PC-9 (cell line): ENCODE data around the gene FARP1. TPM values are rescaled to one million over a fixed set of nuclear protein-coding genes. Genes with fewer than 3 reads are reported as not detected.

ENCODE experiments used
- BruUV-seq: library from RNA; stranded (reverse); fragments of 400-500 nt; replicated peaks from 2 replicates; lab custom pipeline; 2021; lab: Mats Ljungman, UMichigan
- CTCF ChIA-PET: fragments of 300-600 bp; sonication (Branson Sonifier 250); formaldehyde crosslinking; loops from one replicate; lab custom pipeline; 2022; ENCODE audit warnings: antibody characterized with exemption; lab: Charles Lee
- POLR2A ChIA-PET: fragments of 300-600 bp; sonication (Branson Sonifier 250); formaldehyde crosslinking; loops from one replicate; lab custom pipeline; 2022; ENCODE audit warnings: antibody characterized with exemption; ENCODE audit not compliant: unreplicated experiment; lab: Charles Lee
- DNase-seq, 2 experiments: peaks; one replicate each; pipeline versions ENCODE4 v3.0.0 to v3.0.0-alpha.2; 2015 to 2022; ENCODE audit warnings: mixed read lengths in 1 of 2
- H2AFZ ChIP-seq: fragments of 200-600 bp; sonication (generic); 2 replicates; pipeline ENCODE4 v1.8.1; 2017; ENCODE audit warnings: antibody characterized with exemption
- H3F3A ChIP-seq: fragments of 200-600 bp; sonication (generic); 2 replicates; pipeline ENCODE4 v1.8.1; 2017; ENCODE audit warnings: antibody characterized with exemption, mild to moderate bottlenecking, low read depth; ENCODE audit not compliant: insufficient read depth
- H3K27ac ChIP-seq: fragments of 200-600 bp; sonication (generic); 2 replicates; pipeline ENCODE4 v1.6.1; 2016; ENCODE audit warnings: mixed run types
- H3K27me3 ChIP-seq: fragments of 200-600 bp; sonication (generic); 2 replicates; pipeline ENCODE4 v1.6.1; 2016; ENCODE audit warnings: low read depth, mixed run types; ENCODE audit not compliant: insufficient read depth
- H3K36me3 ChIP-seq: fragments of 200-600 bp; sonication (generic); 2 replicates; pipeline ENCODE4 v1.6.1; 2016; ENCODE audit warnings: low read depth, mixed run types
- H3K4me1 ChIP-seq: fragments of 200-600 bp; sonication (generic); replicated peaks from 2 replicates; pipeline ENCODE4 v1.6.1; 2016; ENCODE audit warnings: mixed run types; ENCODE audit not compliant: insufficient read depth
- H3K4me2 ChIP-seq: fragments of 200-600 bp; sonication (generic); 2 replicates; pipeline ENCODE4 v1.6.1; 2017; ENCODE audit warnings: mixed run types
- H3K4me3 ChIP-seq: fragments of 200-600 bp; sonication (generic); 2 replicates; pipeline ENCODE4 v1.6.1; 2016; ENCODE audit warnings: mixed run types
- H3K79me2 ChIP-seq: fragments of 200-600 bp; sonication (generic); 2 replicates; pipeline ENCODE4 v1.6.1; 2017; ENCODE audit warnings: low read depth, mixed run types
- H3K9me2 ChIP-seq: fragments of 200-600 bp; sonication (generic); 2 replicates; pipeline ENCODE4 v1.8.1; 2017; ENCODE audit warnings: mild to moderate bottlenecking; ENCODE audit not compliant: insufficient read depth
- H3K9me3 ChIP-seq: fragments of 200-600 bp; sonication (generic); 2 replicates; pipeline ENCODE4 v1.8.1; 2016; ENCODE audit warnings: low read depth; ENCODE audit not compliant: insufficient read depth
- H4K20me1 ChIP-seq: fragments of 200-600 bp; sonication (generic); 2 replicates; pipeline ENCODE4 v1.8.1; 2017; ENCODE audit not compliant: insufficient read depth
- EZH2 ChIP-seq: fragments of 200-600 bp; sonication (generic); IDR thresholded peaks from 2 replicates; pipeline ENCODE4 v1.8.0; 2017; ENCODE audit warnings: antibody characterized with exemption, low read depth
- intact Hi-C: fragments of 100-400 bp; cut with micrococcal nuclease; formaldehyde crosslinking; loops from one replicate; pipeline ENCODE4 v1.10.0; 2022; ENCODE audit not compliant: unreplicated experiment
- total RNA-seq: library from RNA; stranded (reverse); gene quantifications from 2 replicates; pipeline ENCODE4 v1.2.3, GENCODE V29; 2021
- TF ChIP-seq, protein P1 (sequence below): fragments of 200-600 bp; sonication (generic); conservative IDR thresholded peaks from 2 replicates; pipeline ENCODE4 v1.6.1; 2017; ENCODE audit warnings: mixed run types, antibody characterized with exemption, mild to moderate bottlenecking, moderate library complexity

FARP1 gene
- total RNA-seq, 1 experiment from 2014 or later, result 62.1 TPM

DNA sequence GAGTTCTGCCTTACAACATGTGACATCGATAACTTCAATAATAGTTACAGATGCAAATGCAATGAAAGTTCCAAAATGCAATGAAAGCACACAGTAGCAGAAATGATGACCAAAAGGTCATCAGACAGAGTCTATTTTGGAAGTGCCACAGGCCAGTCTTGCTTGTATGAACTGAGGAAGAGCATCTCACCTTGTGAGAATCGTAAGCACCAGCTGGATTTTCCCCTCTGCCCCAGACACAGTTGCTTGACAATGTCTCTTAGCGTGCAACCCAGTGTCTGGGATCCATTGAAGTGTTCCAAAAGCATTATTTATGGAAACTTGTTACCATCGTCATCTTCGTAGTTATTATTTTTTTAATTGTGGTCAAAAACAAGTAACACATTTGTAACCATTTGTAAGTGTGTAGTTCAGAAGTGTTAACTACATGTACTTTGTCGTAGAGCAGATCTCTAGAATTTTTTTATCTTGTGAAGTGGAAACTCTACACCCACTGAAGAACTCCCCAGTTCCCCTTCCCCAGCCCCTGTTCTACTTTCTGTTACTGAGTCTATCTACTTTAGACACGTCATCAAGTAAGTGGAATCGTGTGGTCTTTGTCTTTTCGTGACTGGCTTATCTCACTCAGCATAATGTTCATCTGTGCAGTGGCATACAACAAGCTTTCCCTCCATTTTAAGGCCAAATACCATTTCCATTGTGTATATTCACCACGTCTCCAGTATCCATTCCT, 204.2 kb downstream of the FARP1 start:
- TF ChIP-seq, protein P1, sequence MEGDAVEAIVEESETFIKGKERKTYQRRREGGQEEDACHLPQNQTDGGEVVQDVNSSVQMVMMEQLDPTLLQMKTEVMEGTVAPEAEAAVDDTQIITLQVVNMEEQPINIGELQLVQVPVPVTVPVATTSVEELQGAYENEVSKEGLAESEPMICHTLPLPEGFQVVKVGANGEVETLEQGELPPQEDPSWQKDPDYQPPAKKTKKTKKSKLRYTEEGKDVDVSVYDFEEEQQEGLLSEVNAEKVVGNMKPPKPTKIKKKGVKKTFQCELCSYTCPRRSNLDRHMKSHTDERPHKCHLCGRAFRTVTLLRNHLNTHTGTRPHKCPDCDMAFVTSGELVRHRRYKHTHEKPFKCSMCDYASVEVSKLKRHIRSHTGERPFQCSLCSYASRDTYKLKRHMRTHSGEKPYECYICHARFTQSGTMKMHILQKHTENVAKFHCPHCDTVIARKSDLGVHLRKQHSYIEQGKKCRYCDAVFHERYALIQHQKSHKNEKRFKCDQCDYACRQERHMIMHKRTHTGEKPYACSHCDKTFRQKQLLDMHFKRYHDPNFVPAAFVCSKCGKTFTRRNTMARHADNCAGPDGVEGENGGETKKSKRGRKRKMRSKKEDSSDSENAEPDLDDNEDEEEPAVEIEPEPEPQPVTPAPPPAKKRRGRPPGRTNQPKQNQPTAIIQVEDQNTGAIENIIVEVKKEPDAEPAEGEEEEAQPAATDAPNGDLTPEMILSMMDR, result no peak
- no peak for TF ChIP-seq EZH2
- H3K79me2 ChIP-seq, result no peaks in the 10 kb centered on the region
- no peak for DNase-seq
- H3K9me2 ChIP-seq, result no peaks in the 10 kb centered on the region
- no peaks in the 10 kb centered on the region for H3F3A ChIP-seq
- H3K4me2 ChIP-seq, result no peak overlapping the region
- H3K27me3 ChIP-seq, result no peaks in the 10 kb centered on the region
- no peak overlapping the region for H2AFZ ChIP-seq
- H4K20me1 ChIP-seq, result no peaks in the 10 kb centered on the region
- no TSS peak for BruUV-seq
- intact Hi-C loops, result no loop called here
- ChIA-PET POLR2A (no interaction called here), CTCF (interaction anchor here (0.5 kb wide), 1 partner anchor 14 kb away, joined by 5 read pairs; no protein-coding TSS in a partner anchor)
- no peak overlapping the region for H3K27ac ChIP-seq
- no peaks in the 10 kb centered on the region for H3K36me3 ChIP-seq
- H3K9me3 ChIP-seq, result no peaks in the 10 kb centered on the region
- no peak overlapping the region for H3K4me3 ChIP-seq
- no peaks in the 10 kb centered on the region for H3K4me1 ChIP-seq

DNA sequence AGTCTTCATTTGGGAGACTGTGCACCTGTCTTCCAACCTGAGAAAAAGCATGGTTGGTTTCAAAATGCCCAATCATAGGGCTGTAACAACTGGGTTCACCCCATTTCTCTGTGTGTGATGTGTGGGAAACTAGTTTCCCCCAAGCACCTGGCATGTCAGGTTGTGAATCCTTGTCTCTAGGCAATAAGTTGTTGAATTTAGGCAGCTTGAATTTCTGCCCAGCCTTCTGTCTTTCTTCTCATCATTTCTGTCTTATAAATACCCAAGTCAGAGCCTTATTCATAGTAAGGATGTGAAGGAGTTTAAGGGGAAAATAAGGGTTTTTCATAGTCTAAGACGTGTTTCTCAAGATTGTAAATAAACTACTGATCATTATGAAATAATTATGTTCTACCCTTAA, 204.9 kb downstream of the FARP1 start:
- no peaks in the 10 kb centered on the region for H3K4me1 ChIP-seq
- TF ChIP-seq, protein P1, result no peak
- TF ChIP-seq EZH2, result no peak
- H3K9me2 ChIP-seq, result no peaks in the 10 kb centered on the region
- no peak overlapping the region for H2AFZ ChIP-seq
- H3K27ac ChIP-seq, result no peak overlapping the region
- H3K9me3 ChIP-seq, result no peaks in the 10 kb centered on the region
- CTCF ChIA-PET, result interaction anchor here (0.5 kb wide), 1 partner anchor 14 kb away, joined by 5 read pairs; no protein-coding TSS in a partner anchor
- H3K27me3 ChIP-seq, result no peaks in the 10 kb centered on the region
- no peaks in the 10 kb centered on the region for H4K20me1 ChIP-seq
- POLR2A ChIA-PET, result no interaction called here
- no peaks in the 10 kb centered on the region for H3K36me3 ChIP-seq
- no TSS peak for BruUV-seq
- no peak overlapping the region for H3K4me3 ChIP-seq
- H3F3A ChIP-seq, result no peaks in the 10 kb centered on the region
- H3K79me2 ChIP-seq, result no peaks in the 10 kb centered on the region
- intact Hi-C loops, result no loop called here
- H3K4me2 ChIP-seq, result no peak overlapping the region
- peak in 1 of 2 experiments; percentile 17 for DNase-seq

DNA sequence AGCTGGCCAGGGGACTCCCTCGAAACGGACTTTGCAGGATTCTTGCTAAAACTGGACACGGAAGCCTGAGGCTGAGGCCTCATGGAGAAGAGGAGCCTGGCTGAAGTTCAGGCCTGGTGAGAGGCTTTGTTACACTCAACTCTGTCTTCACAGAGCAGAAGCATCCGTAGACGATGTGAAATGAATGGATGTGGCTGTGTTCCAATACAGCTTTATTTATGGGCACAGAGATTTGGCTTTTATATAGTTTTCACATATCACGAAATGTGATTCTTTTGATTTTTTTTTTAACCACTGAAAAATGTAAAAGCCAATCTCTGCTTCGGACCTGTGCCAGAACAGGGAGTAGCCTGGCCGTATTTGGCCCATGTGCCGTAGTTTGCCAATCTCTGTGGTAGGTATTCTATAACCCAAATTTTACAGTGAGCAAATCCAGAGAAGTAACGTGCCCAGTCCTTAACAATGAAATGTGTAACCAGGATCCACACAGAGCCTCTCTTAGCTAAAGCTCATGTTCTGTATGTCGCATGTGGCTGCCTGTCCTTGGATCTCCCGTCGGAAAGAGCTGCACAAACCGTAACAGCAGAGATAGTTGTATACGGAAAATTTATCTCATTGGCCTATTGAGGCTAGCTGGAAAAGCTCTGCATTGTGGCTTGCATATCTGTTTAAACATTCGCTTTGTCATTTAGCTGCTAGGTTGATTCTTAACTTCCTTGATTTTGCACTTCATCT, 205.7 kb downstream of the FARP1 start:
- no peaks in the 10 kb centered on the region for H3K27me3 ChIP-seq
- no peaks in the 10 kb centered on the region for H3K79me2 ChIP-seq
- H3K4me2 ChIP-seq, result no peak overlapping the region
- no peaks in the 10 kb centered on the region for H3K9me3 ChIP-seq
- BruUV-seq, result no TSS peak
- POLR2A ChIA-PET, result no interaction called here
- peak in 1 of 2 experiments; percentile 24 for DNase-seq
- no peaks in the 10 kb centered on the region for H3F3A ChIP-seq
- no peak overlapping the region for H3K4me3 ChIP-seq
- TF ChIP-seq, protein P1, result no peak
- TF ChIP-seq EZH2, result no peak
- intact Hi-C loops, result no loop called here
- no peak overlapping the region for H3K27ac ChIP-seq
- H2AFZ ChIP-seq, result no peak overlapping the region
- no peaks in the 10 kb centered on the region for H3K36me3 ChIP-seq
- H3K9me2 ChIP-seq, result no peaks in the 10 kb centered on the region
- H4K20me1 ChIP-seq, result no peaks in the 10 kb centered on the region
- CTCF ChIA-PET, result interaction anchor here (0.5 kb wide), 1 partner anchor 31 kb away, joined by 4 read pairs; no protein-coding TSS in a partner anchor
- H3K4me1 ChIP-seq, result peaks cover 1% of the 10 kb centered on the region; the same call in 1 of the 2 replicates
